ENCODE results near the gene AKR7A3. TPM values are rescaled to one million over a fixed set of nuclear protein-coding genes. Genes with fewer than 3 reads are reported as not detected.
A peak's percentile ranks its signal among the peaks of the same experiment; 100 is the strongest.

Gene AKR7A3
- total RNA-seq, 4 donors from 2014 or later, result 0.50 to 2.4 (median 2.0) TPM

- Histone ChIP-seq H3K4me1 (peaks cover 16 to 69% (median 17%) of the 10 kb centered on the region in 3 donors), H3K9me3 (no peaks in the 10 kb centered on the region), H3K36me3 (peaks cover 8 to 25% (median 14%) of the 10 kb centered on the region in 3 donors), H3K4me3 (peak overlapping the region; percentile 71 to 98 (median 89)), H3K27me3 (no peaks in the 10 kb centered on the region), H3K27ac (peak overlapping the region; percentile 69 to 91 (median 86))
- TF ChIP-seq POLR2A (IDR thresholded peaks at IDR 0.05), result no peak
- TF ChIP-seq, protein P1, sequence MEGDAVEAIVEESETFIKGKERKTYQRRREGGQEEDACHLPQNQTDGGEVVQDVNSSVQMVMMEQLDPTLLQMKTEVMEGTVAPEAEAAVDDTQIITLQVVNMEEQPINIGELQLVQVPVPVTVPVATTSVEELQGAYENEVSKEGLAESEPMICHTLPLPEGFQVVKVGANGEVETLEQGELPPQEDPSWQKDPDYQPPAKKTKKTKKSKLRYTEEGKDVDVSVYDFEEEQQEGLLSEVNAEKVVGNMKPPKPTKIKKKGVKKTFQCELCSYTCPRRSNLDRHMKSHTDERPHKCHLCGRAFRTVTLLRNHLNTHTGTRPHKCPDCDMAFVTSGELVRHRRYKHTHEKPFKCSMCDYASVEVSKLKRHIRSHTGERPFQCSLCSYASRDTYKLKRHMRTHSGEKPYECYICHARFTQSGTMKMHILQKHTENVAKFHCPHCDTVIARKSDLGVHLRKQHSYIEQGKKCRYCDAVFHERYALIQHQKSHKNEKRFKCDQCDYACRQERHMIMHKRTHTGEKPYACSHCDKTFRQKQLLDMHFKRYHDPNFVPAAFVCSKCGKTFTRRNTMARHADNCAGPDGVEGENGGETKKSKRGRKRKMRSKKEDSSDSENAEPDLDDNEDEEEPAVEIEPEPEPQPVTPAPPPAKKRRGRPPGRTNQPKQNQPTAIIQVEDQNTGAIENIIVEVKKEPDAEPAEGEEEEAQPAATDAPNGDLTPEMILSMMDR (IDR thresholded peaks at IDR 0.05), result no peak
- no peak for DNase-seq
- WGBS, 2 donors, result 0 to 1% methylated on average over 7 to 8 of the region's 29 CpGs
- intact Hi-C loops (cut with DNase I), result no loop called here
These were observed 22.9 kb upstream of the AKR7A3 start for GRCh38 chr1:19311503-19311930.

- no peaks in the 10 kb centered on the region for H3K9me3 ChIP-seq
- peak overlapping the region in 3 of 4 donors; percentile 69 to 87 (median 85) for H3K27ac ChIP-seq
- TF ChIP-seq, protein P1 (IDR thresholded peaks at IDR 0.05), result no peak
- TF ChIP-seq POLR2A (IDR thresholded peaks at IDR 0.05), result no peak
- intact Hi-C loops (cut with DNase I), result no loop called here
- no peak for DNase-seq
- peak overlapping the region; percentile 71 to 98 (median 89) for H3K4me3 ChIP-seq
- H3K4me1 ChIP-seq, result peaks cover 16 to 69% (median 17%) of the 10 kb centered on the region in 3 donors
- H3K27me3 ChIP-seq, result no peaks in the 10 kb centered on the region
- H3K36me3 ChIP-seq, result peaks cover 9 to 31% (median 14%) of the 10 kb centered on the region in 3 donors
- 29 to 37% methylated on average over 8 to 13 of the region's 13 CpGs for WGBS, 2 donors
These were observed 22.3 kb upstream of the AKR7A3 start for GRCh38 chr1:19310720-19311502.

GRCh38 chr1:19310061-19310460, 21.5 kb upstream of the AKR7A3 start:
- no peak overlapping the region for H3K4me3 ChIP-seq
- intact Hi-C loops (cut with DNase I), result no loop called here
- peaks cover 13 to 60% (median 16%) of the 10 kb centered on the region in 3 donors for H3K4me1 ChIP-seq
- no peak for DNase-seq
- TF ChIP-seq, protein P1 (IDR thresholded peaks at IDR 0.05), result no peak
- no peak for TF ChIP-seq POLR2A (IDR thresholded peaks at IDR 0.05)
- H3K27ac ChIP-seq, result no peak overlapping the region
- H3K27me3 ChIP-seq, result no peaks in the 10 kb centered on the region
- H3K9me3 ChIP-seq, result no peaks in the 10 kb centered on the region
- WGBS, 2 donors, result 71 to 84% methylated on average over 7 of the region's 7 CpGs
- H3K36me3 ChIP-seq, result peaks cover 14 to 40% (median 14%) of the 10 kb centered on the region in 3 donors

- H3K36me3 ChIP-seq, result peaks cover 14 to 48% (median 20%) of the 10 kb centered on the region in 3 donors
- no peak overlapping the region for H3K4me3 ChIP-seq
- H3K27ac ChIP-seq, result no peak overlapping the region
- H3K27me3 ChIP-seq, result no peaks in the 10 kb centered on the region
- TF ChIP-seq POLR2A (IDR thresholded peaks at IDR 0.05), result no peak
- TF ChIP-seq, protein P1 (IDR thresholded peaks at IDR 0.05), result no peak
- intact Hi-C loops (cut with DNase I), result no loop called here
- no peaks in the 10 kb centered on the region for H3K9me3 ChIP-seq
- no peak for DNase-seq
- WGBS, 2 donors, result 71 to 87% methylated on average over 6 of the region's 6 CpGs
- H3K4me1 ChIP-seq, result peaks cover 13 to 52% (median 16%) of the 10 kb centered on the region in 3 donors
These were observed 20.7 kb upstream of the AKR7A3 start for GRCh38 chr1:19309123-19309813.

DNA sequence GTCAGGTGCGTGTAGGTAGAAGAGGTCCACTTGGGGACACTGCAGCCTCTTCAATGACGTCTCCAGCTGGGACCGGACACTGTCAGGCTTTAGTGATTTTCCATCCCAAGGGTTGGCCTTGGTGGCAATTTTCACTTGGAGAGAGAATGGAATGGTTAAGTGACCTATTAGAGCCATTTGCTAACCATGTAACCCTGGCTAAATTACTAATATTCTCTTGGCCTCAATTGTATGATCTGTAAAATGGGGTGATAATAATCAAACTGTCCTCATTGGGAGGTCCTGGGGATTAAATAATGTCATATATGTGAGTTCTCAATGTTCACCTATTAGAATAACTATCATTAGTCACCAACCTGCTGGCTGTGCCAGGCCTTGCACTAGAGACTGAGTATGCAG, 19.9 kb upstream of the AKR7A3 start:
- TF ChIP-seq POLR2A (IDR thresholded peaks at IDR 0.05), result no peak
- TF ChIP-seq, protein P1 (IDR thresholded peaks at IDR 0.05), result no peak
- Histone ChIP-seq H3K27me3 (no peaks in the 10 kb centered on the region), H3K4me3 (no peak overlapping the region), H3K27ac (no peak overlapping the region), H3K36me3 (peaks cover 21 to 55% (median 27%) of the 10 kb centered on the region in 3 donors), H3K9me3 (no peaks in the 10 kb centered on the region), H3K4me1 (peaks cover 13 to 45% (median 16%) of the 10 kb centered on the region in 3 donors)
- intact Hi-C loops (cut with DNase I), result no loop called here
- 100% methylated on average over 1 of the region's 3 CpGs for WGBS, 2 donors
- DNase-seq, result no peak
